GM13976 (cell line): ENCODE results near the gene HSD17B2.

Source experiments
- DNase-seq: peaks from one replicate; pipeline ENCODE4 v3.0.0; 2012; ENCODE audit warnings: low spot score
- CTCF ChIP-seq: IDR thresholded peaks from 2 replicates; pipeline ENCODE4 v1.5.1; 2012; ENCODE audit warnings: borderline replicate concordance, mild to moderate bottlenecking; ENCODE audit not compliant: insufficient read depth; ENCODE audit errors: extremely low read depth, missing control alignments, control extremely low read depth
- in situ Hi-C: fragments of 300-500 bp; cut with MboI; formaldehyde crosslinking; loops from one replicate; pipeline ENCODE4 v1.12.0; 2022; ENCODE audit warnings: low sequenced_read_pairs, mixed read lengths, inconsistent platforms; ENCODE audit not compliant: unreplicated experiment

HSD17B2 gene

GRCh38 chr16:82024883-82025282, 10.2 kb upstream of the HSD17B2 start:
- no peak for TF ChIP-seq CTCF
- in situ Hi-C loops: no loop called here
- DNase-seq: no peak

- no peak for DNase-seq
- in situ Hi-C loops: no loop called here
- TF ChIP-seq CTCF: no peak
Observed at GRCh38 chr16:82027629-82028064, 7.4 kb upstream of the HSD17B2 start.

DNA sequence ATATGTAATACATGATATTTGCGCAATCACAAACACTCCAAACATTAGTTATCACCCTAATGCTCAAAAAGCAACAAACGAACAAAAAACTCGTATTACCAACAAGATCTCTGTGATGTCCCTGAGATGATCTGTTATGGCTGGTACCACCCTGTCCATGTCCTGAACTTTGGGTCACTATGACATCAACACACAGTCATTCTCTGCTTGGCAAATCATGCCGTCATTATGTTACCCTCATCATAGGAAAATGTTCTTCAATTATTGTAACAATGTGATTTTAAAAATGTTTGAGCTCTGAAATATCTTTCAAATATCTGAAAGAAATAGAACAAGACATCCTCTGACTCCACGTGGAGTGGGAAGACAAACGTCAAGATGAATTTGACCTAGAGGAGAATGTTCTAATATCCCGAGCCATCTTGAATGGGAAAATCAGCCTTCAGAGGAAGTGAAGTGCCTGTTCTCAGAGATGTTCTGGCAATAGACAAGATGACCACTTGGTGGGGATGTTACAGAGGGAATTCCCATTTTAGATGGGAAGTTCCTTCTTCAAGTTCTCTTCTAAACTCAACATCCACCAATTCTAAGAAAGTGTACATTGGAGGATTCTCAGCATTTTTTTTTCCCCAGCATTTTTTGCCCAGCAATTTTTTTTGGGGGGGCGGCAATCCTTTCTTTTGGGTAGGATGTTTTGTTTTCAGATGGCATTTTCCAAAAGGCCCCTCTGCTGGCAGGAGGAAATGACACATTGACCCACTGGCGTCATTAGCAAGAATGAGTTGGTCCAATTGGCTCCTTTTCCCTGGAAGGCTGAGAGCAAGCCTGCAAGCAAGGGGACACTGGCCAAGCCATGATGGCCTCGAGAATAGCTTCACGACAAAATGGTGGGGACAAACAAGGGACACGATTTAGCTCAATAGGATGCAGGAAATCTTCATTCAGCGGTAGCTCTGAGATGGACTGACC, 3.7 kb upstream of the HSD17B2 start:
- in situ Hi-C loops: no loop called here
- TF ChIP-seq CTCF: no peak
- DNase-seq: peak; percentile 61

DNA sequence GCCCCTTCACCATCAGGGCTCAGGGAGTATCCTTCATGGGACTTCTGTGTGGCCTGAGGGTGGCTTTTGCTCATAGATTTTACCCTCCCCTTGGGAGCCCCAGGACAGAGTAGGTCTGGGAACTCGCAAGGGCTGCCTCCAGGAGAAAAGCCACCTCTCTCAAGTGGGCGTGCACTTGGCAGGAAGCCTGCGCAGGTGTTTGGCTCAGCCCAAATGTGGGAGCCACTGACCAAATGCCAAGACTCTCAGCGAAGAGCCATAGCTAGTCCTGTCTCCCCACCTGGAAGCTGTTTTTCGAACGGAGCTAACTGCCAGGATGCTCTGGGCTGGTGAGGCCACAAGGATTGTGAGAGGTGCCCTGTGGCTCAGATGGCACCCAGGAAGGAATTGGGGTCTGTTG, 2.0 kb upstream of the HSD17B2 start:
- DNase-seq: no peak
- in situ Hi-C loops: no loop called here
- TF ChIP-seq CTCF: no peak

- DNase-seq: no peak
- in situ Hi-C loops: no loop called here
- no peak for TF ChIP-seq CTCF
Observed at GRCh38 chr16:82033683-82034300, 1.3 kb upstream of the HSD17B2 start.

DNA sequence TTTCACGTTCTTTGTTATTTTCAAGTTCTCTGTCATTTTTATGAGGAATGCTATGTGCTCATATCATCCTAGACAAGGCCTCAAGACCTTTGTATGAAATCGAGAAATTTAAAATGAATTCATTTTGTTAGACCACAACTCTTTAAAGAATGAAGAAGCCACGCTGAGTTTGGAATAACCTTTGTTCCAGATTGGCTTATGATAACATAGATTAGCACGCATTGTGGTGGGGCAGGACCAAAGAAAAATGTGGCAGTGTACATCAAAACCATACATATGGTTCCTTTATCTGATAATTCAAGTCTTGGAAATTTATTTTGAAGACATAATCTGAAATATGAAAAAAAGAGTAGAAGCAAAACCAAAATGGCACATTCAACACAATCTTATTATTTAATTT, 2.2 kb downstream of the HSD17B2 start:
- no peak for DNase-seq
- in situ Hi-C loops: no loop called here
- TF ChIP-seq CTCF: no peak
